HT-29 (cell line): ENCODE data around the gene KCNK18. TPM values are rescaled to one million over a fixed set of nuclear protein-coding genes. Genes with fewer than 3 reads are reported as not detected.
A peak's percentile ranks its signal among the peaks of the same experiment; 100 is the strongest.
"Not testable (repeated sequence)": the region's sequence is repeated elsewhere in the genome, so short reads cannot be mapped to it uniquely, and the experiment has no call there.

ENCODE experiments used
- DNase-seq: peaks from one replicate; pipeline ENCODE4 v3.0.0-alpha.2; 2015; ENCODE audit warnings: low spot score
- total RNA-seq: library from RNA; depleted of rRNA; stranded (reverse); fragments of >200 nt; shearing (Covaris generic); gene quantifications from 2 replicates; pipeline ENCODE4 v1.2.3, GENCODE V29; 2014

Gene KCNK18
- total RNA-seq, 1 experiment from 2014 or later: not detected

DNA sequence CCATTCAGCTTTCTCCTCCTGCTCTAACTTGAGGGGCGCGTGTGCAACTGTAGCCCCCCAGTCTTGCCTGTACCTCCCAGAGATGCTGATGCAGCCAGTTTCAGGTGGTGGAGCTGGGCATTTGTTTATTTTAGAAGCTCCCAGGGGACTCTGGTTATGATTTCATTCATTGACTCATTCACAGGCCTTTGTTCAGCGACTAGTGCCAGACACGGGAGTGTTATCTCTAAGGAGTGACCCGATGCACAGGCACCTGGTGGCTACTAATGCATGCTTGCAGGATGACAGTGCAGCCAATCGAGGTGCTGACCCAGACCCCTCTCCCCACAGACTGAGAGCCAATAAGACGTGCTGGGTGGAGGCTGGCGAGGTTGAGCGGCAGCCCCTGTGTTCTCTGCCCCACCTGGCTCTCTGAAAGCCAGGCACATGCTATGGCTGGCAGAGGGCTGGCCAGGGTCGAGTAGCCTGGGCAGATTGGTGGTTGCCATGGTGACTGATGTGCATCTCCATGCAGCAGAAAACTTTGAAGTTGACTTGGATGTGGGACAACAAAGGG lies 23.9 kb downstream of the KCNK18 start:
- DNase-seq: peak; percentile 4

DNA sequence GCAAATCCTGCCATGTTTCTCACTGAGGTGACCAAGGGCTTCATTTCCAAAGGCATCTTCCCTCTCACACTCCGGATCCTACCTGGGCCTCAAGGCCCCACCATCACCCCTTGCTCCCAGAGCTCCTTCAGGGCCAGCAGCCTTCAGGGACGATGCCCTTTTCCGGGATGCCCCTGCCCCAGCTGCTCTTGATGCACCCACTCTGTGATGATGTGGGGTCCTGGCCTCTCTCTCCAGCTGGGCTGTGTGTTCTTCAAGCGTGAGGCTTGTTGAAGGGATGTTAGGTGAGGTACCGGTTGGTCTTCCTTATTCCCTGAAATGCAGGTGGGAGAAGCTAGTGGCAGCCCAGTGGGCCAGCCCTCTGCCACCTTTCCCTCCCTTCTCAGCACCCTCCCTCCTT lies 25.3 kb downstream of the KCNK18 start:
- no peak for DNase-seq

DNA sequence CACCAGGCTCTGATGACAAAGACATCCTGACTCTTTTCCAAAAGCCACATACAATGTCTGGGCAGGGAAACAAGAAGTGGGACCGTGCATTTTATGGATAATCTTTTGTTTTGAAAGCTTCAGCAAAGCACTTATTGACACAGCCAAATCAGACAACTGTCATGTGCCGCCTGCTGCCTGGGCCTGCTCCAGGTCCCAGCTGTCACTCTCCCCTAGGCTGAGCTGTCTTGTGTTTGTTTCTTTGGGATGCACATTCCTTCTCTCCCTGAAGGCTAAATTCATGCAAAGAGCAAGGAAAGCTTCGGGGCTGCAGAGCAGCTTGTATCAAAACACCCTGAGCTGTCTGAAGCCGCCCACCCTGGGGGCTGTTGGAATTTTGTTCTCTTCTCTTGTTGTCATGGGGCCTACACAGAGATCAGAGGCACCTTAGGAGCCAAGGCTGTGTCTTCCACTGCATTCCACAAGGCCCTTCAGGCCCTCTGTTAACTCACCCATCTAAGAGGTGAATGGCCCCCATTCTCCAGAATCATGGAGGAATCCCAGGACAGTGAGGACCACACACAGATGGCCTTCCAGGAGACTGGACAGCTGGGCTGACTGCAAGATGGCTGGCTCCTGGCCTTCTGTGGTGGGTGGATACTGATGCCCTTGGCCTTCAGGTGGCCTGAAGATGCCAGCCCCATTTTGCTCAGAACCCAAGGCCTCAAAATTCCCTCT lies 25.8 kb downstream of the KCNK18 start:
- no peak for DNase-seq

DNA sequence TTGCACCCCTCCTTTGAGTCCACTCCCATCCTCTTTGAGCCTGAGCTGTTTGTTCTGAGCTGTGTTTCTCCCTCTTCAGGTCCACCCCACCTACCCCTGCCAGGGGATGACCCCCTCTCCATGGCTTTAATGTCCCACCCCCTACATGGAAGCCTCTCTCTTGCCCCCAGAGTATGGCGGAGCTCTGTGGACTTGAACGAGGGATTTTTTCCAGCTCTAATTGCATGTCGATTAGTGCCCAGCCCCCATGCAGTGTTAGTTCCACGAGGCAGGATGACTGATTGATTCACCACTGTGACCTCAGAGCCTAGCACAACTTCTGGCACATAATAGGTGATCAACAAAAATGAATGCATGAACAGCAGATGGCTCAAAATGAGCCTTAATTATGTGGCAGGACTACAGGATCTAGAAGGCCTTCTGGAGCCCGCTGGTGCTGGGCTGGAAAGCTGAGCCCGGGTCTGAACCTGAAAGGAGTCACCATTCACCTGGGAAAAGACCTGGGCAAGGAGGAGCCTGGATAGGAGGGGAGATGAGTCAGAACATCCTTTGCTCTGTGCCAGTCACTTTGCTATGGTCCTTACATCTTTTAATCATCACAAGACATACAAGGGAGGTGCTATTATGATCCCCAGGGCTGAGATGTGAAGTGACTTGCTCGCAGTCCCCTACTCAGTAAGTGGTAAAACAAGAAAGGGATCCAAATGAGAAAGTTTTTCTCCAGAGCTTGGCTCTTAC lies 26.6 kb downstream of the KCNK18 start:
- DNase-seq: no peak

DNA sequence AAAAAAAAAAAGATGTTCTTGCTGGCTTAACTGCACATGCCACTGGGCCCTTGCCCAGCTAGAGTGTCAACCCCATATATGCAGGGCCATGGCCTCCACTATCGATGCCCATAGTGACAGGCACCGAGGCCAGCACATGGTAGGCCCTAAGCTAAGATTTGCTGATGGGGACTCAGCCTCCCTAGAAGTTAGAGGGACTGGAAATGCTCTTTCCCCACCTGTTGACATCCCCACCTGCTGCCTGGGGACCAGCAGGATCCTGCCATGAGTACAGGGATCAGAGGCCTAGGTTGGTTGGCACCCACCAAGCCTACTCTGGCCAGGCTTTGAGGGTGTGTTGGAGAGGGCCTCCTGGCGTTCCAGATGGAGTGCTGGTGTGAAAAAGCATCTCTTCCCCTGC lies 27.6 kb downstream of the KCNK18 start:
- DNase-seq: no peak

DNA sequence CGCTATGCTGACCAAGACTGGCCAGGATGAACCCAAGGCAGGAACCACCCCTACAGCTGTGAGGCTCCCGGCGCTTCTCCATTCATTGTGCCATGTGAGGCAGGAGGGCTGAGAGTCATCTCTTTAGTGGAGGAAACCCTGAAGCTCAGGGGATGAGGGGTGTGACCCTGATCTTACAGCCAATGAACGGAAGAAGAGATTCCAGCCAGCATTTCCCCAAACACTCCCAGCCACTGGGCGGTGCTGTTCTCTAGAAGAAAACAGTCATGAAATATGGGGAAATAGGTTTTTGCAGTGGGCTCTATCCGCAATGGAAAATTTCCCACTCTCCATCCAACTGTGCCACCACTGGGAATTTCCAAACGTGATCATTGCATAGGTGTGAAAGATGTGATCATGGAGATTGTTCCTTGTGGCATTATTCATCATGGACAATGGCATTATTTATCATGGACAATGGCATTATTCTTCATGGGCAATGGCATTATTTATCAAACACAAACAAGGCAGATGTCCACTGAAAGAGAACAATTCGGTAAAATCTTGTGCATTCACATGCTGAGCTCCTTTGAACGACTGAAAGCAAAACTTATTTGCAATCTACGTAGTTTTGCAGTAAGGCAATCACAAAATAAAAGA lies 29.6 kb downstream of the KCNK18 start:
- DNase-seq: peak; percentile 76

DNA sequence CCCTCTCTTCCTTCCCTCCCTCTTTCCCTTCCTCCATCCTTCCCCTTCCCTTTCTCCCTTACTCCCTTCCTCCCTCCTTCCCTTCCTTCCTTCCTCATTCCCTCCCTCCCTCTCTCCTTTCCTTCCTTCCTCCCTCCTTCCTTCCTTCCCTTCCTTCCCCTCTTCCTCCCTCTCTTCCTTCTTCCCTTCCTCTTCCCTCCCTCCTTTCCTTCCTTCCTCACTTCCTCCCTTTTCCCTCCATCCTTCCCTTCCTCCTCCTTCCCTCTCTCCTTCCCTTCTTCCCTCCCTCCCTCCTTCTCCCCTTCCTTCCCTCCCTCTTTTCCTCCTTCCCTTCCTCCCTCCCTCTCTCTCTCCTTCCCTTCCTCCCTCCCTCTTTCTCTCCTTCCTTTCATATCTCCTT lies 30.9 kb downstream of the KCNK18 start:
- DNase-seq: no peak

DNA sequence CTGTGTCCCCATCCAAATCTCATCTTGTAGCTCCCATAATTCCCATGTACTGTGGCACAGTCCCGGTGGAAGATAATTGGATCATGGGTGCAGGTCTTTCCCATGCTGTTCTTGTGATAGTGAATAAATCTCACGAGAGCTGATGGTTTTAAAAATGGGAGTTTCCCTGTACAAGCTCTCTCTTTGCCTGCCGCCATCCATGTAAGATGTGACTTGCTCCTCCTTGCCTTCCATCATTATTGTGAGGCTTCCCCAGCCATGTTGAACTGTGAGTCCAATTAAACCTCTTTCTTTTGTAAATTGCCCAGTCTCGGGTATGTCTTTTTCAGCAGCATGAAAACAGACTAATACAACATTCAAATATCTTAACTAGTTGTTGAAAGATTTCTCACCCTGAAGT lies 32.8 kb downstream of the KCNK18 start:
- DNase-seq: not testable (repeated sequence)

DNA sequence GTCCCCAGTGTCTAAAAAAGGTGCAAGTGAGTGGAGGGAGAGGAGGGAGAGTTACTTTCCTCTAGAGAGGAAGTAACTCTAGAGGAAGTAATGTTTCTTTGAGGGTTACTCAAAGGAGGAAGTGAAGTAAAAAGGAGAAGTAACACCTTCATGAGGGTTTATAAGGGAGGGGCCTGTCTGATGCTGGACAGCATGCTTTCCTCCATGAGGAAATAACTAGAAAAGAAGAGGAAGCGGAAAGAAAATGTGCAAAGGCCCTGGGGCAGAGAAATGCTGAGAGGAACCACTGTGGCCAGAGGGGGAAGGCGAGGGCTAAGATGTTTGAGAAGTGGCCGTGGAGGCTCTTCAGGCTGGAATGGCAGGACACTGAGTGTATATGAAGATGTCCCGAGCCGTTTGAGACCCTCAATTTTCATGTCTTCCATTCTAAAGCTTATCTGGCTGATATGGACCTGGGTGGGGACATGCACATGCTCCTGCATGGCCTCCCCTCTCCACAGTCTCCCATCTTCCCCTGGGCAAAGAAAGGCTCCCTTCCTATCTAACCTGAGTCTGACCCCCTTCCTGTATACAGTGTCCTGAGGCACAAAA lies 40.2 kb downstream of the KCNK18 start:
- DNase-seq: no peak

DNA sequence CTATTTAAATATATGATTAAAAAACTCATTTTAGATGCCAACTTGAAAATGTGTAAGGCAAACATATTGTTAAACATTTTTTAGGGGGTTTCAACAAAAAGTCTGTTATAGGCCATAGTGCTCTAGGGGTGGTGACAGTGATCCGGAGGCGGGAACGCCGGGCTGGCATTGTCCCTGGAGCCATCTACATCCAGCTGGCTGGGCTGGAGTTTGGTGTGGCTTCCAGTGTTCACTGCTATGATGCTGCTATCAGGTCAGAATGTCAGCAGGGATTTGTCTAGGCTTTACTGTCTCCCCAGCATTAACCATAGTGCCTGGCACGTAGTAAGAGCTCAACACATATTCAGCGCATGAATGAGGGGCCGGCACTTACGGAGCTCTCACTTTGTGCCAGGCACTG lies 41.8 kb downstream of the KCNK18 start:
- DNase-seq: no peak

DNA sequence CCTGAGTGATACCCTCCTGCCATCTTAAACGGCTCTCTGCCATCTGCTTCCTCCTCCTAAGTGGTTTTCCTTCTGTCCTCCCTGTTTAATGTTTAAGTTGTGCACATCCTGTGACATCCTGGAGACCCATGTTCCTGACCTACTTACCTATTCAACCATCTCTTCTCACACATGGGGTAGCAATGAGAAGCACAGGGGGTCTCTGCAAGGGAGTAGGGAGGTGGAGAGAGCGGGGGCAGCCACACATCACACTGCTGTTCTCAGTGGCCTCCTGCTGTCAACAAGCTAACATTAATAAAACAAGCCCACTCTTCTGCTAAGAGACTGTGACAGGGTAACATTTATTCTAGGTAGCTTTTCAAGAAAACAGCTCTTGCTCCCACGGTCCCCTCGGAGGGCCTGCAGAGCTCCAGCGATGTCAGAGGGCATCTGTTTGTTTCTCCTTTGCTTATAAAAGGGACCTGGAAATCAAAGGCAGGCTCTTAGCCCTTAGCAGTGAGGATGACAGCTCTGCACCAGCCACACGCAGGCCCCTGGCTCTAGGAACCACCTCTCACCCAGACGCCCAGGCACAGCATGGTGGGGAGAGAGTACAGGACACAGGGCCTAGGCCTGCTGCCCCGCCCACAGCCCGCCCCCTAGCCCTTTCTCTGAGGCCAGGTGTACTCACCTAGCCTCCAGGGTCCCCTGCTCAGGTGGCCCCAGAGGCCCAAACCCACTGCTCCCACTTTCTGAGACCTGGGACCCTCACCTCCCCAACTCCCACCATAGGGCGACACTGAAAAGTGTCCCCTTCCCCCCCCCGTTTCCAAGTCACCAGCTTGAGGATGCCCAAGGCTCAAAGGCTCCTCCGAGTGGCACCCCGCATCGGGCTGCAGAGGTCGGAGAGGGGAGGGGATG lies 42.7 kb downstream of the KCNK18 start:
- no peak for DNase-seq

DNA sequence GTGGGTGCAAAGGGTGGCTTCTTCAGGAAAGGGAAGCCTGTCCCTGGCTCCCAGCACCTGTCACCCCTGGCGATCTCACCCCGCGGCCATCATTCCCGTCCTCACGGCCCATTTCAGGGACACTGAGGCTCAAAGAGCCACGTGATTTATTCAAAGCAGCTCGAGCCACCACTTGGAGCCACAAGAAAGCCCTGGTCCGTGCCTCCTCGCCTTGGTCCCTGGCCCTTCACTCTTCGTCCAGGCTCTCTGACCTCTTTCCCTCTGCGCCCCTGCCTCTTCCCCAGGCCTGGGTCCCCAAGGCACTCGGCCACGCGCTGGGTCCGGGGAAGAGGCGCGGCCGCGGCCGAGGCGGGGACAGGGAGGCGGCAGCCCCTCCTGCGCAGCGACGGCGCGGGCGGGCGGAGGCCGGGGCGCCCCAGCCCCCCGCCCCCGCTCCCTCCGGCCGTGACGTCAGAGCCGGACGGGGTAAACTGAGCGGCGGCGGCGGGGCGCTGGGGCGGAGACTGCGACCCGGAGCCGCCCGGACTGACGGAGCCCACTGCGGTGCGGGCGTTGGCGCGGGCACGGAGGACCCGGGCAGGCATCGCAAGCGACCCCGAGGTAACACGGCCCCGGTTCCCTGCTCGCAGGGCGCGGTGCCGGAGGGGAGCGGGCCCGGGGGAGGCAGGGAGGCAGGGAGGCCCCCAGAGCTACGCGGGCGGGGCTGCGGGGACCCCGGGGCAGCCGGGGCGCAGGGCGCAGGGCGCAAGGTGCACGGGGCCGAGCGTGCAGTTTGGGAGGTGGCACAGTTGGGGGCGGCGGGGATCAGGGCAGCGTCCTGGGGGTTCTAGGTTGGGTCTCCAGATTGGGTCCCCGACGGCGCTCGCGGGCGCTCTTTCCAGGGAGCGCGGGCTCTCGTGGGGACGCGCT lies 43.6 kb downstream of the KCNK18 start, which contains the start of gene SLC18A2:
Gene SLC18A2 (plus strand): TSS at position 494 of the 909 bp plus-strand sequence. CDS start 580 bp downstream, outside the sequence.
- no peak for DNase-seq

DNA sequence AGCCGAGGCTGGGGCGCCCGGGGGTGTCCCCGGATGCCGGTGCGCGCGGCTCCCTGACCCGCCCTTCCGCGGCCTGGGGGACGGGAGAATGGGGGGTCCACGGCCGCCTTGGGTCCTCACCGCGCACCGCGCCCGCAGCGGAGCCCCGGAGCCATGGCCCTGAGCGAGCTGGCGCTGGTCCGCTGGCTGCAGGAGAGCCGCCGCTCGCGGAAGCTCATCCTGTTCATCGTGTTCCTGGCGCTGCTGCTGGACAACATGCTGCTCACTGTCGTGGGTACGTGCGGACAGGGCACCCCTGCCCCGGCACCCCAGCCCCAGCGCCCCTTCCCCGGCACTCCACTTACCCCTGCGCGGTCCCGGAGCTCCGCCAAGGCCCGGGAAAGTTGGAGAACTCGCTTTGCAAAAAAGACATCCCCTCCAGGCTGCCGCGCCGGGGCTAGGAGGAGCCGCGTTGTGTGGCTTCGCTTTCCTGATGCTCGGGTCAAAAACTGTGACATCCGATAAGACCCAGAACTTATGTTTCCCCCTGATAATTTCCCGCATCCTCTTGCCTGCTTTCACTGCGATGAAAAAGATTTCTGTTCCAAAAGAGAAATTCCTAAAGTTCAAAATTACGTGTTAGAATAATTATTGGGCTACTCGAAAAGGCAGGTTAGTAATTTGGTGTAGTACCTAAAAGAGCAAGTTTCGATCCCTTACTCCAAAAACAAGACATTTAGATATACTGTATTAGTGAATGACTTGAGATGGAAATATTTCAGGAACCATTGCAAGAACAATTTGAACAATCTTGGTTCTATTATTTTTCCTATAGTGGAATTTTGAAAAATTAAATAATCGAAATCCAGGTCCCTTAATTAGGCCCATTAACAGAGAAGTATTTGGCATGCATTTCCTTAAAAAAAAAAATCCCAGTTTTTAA lies 44.5 kb downstream of the KCNK18 start:
- DNase-seq: no peak

DNA sequence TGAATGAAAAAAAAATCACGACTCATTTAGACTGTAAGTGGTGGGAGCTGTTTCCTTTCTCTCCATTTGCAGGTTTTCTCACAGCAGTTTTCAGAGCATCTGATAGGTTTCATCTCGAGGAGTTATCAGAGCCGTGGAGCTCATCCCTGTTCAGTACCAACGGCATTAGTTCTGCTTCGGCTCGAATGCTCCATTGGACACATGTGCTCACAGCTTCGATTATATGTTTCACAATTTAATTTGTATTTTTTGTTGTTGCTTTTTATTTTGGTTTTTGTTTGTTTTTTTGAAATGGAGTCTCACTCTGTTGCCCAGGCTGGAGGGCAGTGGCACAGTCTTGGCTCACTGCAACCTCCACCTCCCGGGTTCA lies 45.2 kb downstream of the KCNK18 start:
- no peak for DNase-seq

DNA sequence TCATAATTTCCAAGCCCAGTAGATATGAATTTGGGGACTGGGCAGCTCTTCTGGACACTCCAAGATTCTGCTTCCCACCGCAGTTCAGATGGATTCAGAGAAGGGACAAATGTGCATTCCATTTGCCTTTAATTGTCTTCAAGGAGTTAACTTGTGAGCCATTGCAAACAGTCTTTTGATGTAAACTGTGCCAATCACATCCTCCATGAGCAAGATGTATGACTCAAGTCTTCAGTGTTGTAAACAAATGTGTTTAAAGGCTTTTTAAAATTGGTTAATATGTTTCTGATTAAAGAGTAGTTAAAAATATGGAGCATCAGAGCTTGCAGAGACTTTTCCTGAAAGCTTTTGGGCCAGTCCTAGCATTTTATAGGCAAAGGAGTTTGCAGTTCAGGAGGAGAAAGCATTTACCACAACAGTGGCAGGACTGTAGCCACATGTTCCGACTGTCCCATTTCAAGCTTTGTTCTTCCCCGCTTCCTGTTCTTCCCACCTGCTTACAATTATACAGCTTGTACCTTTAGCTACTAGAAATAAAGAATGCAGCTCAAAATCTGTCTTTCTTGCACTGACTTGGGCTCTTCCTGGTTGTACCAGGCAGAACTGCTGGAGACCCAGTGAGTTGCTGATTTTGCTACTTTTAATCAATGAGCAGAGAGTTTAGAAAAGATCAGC lies 49.8 kb downstream of the KCNK18 start:
- DNase-seq: no peak

DNA sequence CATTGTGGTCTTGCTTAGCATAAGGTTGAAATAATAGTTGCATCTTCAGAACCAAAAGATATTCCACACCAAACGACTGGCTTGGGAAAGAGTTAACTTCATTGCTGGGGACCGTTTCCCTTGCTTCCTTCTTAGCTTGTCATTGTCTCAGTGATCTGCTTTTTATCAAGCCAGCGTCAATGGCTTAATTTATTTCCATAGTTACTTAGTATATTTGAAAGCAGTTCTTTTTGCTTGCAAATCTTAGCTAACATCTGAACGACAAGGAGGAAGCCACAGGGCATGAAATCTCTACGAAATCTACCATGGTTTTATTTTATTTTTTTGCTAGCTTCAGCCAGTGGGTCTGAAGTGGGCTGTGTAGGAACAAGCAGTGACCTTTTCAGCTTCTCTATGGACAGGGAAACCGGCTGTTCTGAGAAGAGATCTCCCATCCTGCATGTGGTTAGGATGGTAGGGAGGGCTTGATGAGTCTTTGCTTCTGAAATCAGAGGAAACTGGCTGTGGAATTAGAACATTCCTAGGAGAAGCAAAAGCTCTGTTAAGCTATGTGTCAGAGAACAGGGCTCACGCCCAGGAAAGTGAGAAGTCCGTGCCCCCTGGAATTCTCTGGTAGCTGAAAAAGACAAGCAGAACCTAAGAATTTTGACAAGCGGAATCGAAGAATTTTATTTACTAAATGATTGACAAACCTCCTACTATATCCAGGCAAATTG lies 51.6 kb downstream of the KCNK18 start:
- no peak for DNase-seq

DNA sequence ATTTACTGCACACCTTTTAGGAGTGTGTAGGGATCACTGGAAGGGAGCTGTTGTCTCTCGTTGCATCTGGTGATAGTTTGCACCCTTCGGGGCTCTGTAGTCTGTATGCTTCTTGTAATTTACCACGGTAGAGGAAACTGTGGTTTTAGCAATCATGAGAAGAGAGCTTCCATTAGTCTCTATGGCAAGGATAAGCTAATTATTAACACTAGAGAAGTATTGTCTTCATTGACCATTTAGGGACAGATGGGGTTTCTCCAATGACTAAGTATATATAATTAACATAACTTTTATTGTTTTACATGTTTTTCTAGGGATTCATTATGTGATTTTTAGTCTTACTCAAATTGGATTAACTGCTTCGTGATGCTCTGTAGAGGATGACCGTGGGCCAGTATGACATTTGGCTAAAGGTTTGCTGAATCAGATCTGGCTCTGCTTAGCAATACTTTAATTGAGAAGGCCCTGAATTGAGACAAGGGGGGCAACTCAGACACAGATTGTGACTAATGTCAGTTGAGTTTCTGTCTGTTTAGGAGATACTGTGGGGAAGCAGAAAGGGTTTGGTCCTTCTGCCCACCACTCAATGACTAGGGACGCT lies 52.3 kb downstream of the KCNK18 start:
- no peak for DNase-seq
